GM21515 (cell line): Measurements from ENCODE around the gene SFXN1.

ENCODE experiments used
- ATAC-seq: cut with Tn5 transposase; IDR thresholded peaks from one replicate; pipeline ENCODE4 v1.9.1; 2021; ENCODE audit not compliant: unreplicated experiment

Gene SFXN1

DNA sequence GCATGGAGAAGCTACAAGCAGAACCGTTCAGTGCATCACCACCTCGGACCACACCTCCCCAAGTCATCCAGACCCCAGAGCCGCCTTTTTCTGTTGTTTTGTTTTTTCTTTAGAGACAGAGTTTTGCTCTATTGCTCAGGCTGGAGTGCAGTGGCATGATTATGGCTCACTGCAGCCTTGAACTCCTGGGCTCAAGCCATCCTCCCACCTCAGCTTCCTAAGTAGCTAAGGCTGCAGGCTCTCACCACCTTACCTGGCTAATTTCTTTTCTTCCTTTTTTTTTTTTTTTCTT lies 13.5 kb upstream of the SFXN1 start:
- no peak for ATAC-seq

DNA sequence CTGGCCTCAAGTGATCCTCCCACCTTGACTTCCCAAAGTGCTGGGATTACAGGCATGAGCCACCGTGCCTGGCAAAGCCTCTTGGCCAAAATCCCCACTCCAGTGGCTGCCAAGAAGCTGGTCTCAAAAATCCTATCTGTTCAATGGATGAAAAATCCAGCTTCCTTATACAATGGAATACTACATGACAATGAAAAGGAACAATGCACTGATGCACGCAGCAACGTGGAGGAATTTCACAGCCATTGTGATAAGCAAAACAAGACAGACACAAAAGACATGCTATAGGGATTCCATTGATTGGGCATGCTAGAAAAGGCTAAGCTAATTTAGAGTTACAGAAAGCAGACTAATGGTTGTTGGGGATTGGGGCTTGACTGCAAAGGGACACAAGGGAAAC lies 13.1 kb upstream of the SFXN1 start:
- ATAC-seq: no peak

GRCh38 chr5:175466700-175467318 lies 11.6 kb upstream of the SFXN1 start:
- ATAC-seq: no peak

- ATAC-seq: no peak
Measured at GRCh38 chr5:175467983-175468690, 10.2 kb upstream of the SFXN1 start.

DNA sequence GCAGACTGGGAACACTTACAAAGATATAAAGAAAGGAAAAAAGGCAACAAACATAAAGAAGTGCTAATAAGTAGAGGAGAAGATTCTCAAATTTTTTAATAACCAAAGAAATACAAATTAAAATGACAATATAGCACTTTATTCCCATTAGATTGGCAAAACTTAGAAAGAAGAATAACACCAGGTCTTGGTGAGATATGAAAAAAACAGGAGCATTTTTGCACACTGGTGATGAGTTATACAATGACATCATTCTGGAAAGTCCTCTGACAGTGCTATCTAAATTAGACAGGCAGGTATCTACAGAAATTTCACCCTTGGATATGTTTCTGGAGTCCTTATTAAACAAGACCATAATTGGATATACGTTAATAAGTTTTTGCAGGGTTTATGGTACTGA lies 9.5 kb upstream of the SFXN1 start:
- ATAC-seq: no peak

GRCh38 chr5:175469916-175470315 lies 8.4 kb upstream of the SFXN1 start:
- ATAC-seq: no peak

DNA sequence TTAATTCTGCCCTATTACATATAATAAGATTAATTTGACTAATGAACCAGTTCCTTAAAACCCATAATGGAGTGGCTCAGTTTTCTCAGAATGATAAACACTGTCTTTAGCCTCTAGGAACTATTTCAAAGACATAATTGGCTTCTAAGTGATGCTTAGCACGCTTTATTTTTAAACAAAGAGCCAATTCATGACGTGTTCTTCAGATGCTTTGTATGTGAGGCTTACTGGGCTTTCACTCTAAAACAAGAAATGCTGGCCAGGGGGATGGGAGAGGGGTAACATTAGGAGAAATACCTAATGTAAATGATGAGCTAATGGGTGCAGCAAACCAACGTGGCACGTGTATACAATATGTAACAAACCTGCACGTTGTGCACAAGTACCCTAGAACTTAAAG lies 7.6 kb upstream of the SFXN1 start:
- ATAC-seq: no peak

GRCh38 chr5:175471196-175471595 lies 7.2 kb upstream of the SFXN1 start:
- ATAC-seq: no peak

- ATAC-seq: peak; percentile 58
Measured at GRCh38 chr5:175471628-175472027, 6.7 kb upstream of the SFXN1 start.

DNA sequence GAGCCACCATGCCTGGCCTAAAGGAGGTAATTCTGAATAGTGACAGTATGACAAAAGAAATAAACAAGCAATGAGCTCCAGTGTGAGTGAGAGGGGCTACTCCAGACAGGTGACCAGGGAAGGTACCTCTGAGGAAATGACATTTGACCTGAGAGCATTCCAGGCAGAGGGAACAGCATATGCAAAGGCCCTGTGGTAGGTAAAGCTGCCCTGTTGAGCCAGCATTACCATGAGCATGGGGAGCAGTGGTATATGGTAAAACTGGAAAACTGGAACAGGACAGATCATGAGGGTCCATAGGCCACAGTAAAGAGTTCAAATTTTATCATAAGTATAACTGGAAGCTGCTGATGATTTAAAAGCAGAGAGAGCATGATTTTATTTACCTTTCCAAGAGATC lies 6.0 kb upstream of the SFXN1 start:
- no peak for ATAC-seq

- no peak for ATAC-seq
Measured at GRCh38 chr5:175475248-175475647, 3.1 kb upstream of the SFXN1 start.

DNA sequence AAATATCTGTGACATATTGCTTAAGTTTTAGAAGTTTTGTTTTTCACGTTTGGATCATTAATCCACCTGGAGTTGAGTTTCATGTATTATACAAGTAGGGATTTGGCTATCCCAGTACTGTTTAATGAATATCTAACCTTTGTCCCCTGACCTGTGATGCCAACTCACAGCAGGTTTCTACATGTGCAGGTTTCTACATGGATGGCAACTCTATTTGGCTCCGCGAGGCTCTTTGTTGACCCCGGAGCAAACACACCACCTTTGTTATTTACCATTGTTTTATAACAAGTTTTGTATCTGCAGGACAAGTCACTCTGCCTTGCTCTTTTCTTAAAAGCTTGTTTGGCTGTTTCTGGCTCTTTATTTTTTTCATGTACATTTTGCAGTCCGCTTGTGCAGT lies 920 bp upstream of the SFXN1 start:
- no peak for ATAC-seq

DNA sequence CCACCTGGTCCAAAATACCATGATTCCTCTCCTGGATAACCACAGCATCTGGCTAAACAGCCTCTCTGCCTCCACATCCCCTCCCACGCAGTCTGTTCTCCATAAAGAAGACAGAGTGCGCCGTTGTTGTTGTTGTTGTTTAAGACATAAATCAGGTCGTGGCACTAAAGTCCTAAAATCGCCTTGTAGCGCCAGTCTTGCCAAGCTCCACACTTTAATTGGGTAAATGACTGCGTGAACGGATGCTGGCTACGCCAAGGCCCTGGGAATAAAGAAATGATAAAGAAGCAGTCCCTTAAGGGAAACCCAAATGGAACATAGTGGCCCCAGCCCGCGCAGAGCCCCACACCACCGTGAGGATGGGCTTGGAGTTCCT lies 364 bp upstream of the SFXN1 start:
- no peak for ATAC-seq

- ATAC-seq: peak; percentile 3
Measured at GRCh38 chr5:175479125-175479881, 943 bp downstream of the SFXN1 start.

GRCh38 chr5:175483337-175483736 lies 5.0 kb downstream of the SFXN1 start:
- ATAC-seq: no peak

DNA sequence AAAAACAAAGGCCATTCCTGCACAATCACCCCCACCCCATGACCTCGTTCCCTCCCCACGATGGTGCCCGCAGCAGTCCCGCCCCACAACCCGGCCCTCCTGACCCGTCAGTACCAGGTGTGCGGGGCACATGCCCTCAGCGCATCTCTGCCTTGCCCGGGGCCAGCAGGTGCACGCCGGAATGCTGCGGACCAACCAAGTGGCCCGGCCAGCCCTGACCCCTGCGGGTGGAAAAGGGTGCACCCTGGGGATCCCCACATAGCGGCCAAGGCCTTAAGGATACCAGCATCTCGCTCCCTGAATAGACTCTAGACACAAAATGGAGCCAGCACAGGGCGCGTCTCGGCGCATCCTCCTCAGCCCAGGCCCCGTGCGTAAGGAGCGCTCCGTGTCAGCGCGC lies 6.0 kb downstream of the SFXN1 start:
- no peak for ATAC-seq

- ATAC-seq: no peak
Measured at GRCh38 chr5:175484829-175485228, 6.5 kb downstream of the SFXN1 start.

GRCh38 chr5:175485631-175486030 lies 7.3 kb downstream of the SFXN1 start:
- ATAC-seq: no peak

DNA sequence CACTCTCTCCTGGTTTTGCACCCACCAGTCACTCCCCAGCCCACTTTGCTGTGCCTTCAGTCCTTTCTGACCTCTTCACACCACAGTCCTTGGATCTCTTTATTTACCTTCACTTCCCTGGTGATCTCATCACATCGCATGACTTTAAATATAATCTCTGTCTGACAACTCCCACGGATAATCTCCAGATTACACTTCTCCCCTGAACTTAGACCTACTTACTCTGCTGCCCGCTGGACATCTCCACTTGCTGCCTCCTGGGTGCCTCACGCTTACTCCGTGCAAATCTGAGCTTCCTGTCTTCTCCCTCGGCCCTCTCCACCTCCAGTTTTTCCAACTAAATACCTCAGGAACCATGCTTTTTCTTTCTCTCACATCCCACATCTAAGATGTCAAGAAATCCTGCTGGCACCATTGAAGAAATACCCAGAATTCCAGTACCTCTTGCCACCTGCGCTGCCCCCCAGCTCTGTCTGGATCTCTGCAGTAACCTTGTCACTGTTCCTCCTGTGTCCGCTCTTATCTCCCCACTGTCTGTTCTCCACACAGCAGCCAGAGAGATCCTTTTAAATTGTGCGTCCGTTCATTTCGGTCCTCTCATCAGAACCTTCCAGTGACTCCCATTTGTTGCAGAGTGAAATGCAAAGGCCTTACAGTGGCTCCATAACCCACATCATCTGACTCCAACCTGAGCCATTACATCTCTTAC lies 9.3 kb downstream of the SFXN1 start:
- ATAC-seq: no peak

GRCh38 chr5:175489693-175490443 lies 11.5 kb downstream of the SFXN1 start:
- ATAC-seq: no peak

GRCh38 chr5:175491223-175491622 lies 12.9 kb downstream of the SFXN1 start:
- ATAC-seq: no peak
